ENCODE measurements around the gene KPNB1. TPM values are rescaled to one million over a fixed set of nuclear protein-coding genes. Genes with fewer than 3 reads are reported as not detected.

Gene KPNB1
- polyA plus RNA-seq, 1 donor (not counting 4 experiments of a cell fraction or from before 2014, with no cell fraction given), result 220 TPM

GRCh38 chr17:47703191-47703591 is 53.5 kb downstream of the KPNB1 start:
- TF ChIP-seq CTCF (optimal IDR thresholded peaks at IDR 0.05 in 1 of 3, IDR thresholded peaks at IDR 0.05 in 1 of 3, conservative IDR thresholded peaks at IDR 0.05 in 1 of 3; ENCODE audit: extremely low read depth in 1 of 3, insufficient read depth in 2 of 3, low read length in 3 of 3) (no peak), EZH2 (IDR thresholded peaks at IDR 0.05; ENCODE audit: low read length) (no peak)
- Histone ChIP-seq H3K4me3 (ENCODE audit: control insufficient read depth in 2 of 3, extremely low read depth in 1 of 3, insufficient read depth in 2 of 3, low read depth in 1 of 3, low read length in 3 of 3) (no peak overlapping the region), H3K9me1 (ENCODE audit: control insufficient read depth, extremely low read depth, insufficient read depth, low read length) (no peaks in the 10 kb centered on the region), H3K4me2 (ENCODE audit: control insufficient read depth, extremely low read depth, insufficient read depth, low read depth, low read length) (no peak overlapping the region), H3K79me2 (ENCODE audit: control insufficient read depth, insufficient read depth, low read length) (no peaks in the 10 kb centered on the region), H3K27me3 (ENCODE audit: control insufficient read depth, extremely low read depth, insufficient read depth, low read length) (no peaks in the 10 kb centered on the region), H3K4me1 (ENCODE audit: control insufficient read depth, extremely low read depth, insufficient read depth, low read length) (no peaks in the 10 kb centered on the region), H3K27ac (ENCODE audit: control insufficient read depth, insufficient read depth, low read length) (no peak overlapping the region), H4K20me1 (ENCODE audit: control insufficient read depth, extremely low read depth, insufficient read depth, low read length) (peaks cover 3% of the 10 kb centered on the region), H2AFZ (ENCODE audit: control insufficient read depth, low read length) (no peak overlapping the region), H3K9ac (ENCODE audit: control insufficient read depth, extremely low read depth, insufficient read depth, low read length) (no peak overlapping the region), H3K9me3 (ENCODE audit: control insufficient read depth, low read depth, low read length) (no peaks in the 10 kb centered on the region), H3K36me3 (ENCODE audit: control insufficient read depth in 2 of 2, extremely low read depth in 1 of 2, insufficient read depth in 2 of 2, low read length in 2 of 2) (peaks cover 0 to 5% of the 10 kb centered on the region in 2 experiments)
- no peak for DNase-seq (ENCODE audit: low read depth, low spot score)
- FAIRE-seq, result no peak
- dilution Hi-C loops (cut with MboI; ENCODE audit: extremely low pct_ligation_motif_present, low sequenced_read_pairs), result no loop called here

GRCh38 chr17:47703671-47704070 is 54.0 kb downstream of the KPNB1 start:
- H3K4me3 ChIP-seq (ENCODE audit: control insufficient read depth in 2 of 3, extremely low read depth in 1 of 3, insufficient read depth in 2 of 3, low read depth in 1 of 3, low read length in 3 of 3), result no peak overlapping the region
- no peak overlapping the region for H2AFZ ChIP-seq (ENCODE audit: control insufficient read depth, low read length)
- no peaks in the 10 kb centered on the region for H3K4me1 ChIP-seq (ENCODE audit: control insufficient read depth, extremely low read depth, insufficient read depth, low read length)
- H3K27me3 ChIP-seq (ENCODE audit: control insufficient read depth, extremely low read depth, insufficient read depth, low read length), result no peaks in the 10 kb centered on the region
- no peak for DNase-seq (ENCODE audit: low read depth, low spot score)
- no peaks in the 10 kb centered on the region for H3K9me3 ChIP-seq (ENCODE audit: control insufficient read depth, low read depth, low read length)
- no peak overlapping the region for H3K9ac ChIP-seq (ENCODE audit: control insufficient read depth, extremely low read depth, insufficient read depth, low read length)
- no peak overlapping the region for H3K27ac ChIP-seq (ENCODE audit: control insufficient read depth, insufficient read depth, low read length)
- TF ChIP-seq EZH2 (IDR thresholded peaks at IDR 0.05; ENCODE audit: low read length), result no peak
- H3K9me1 ChIP-seq (ENCODE audit: control insufficient read depth, extremely low read depth, insufficient read depth, low read length), result no peaks in the 10 kb centered on the region
- no peaks in the 10 kb centered on the region for H3K79me2 ChIP-seq (ENCODE audit: control insufficient read depth, insufficient read depth, low read length)
- peaks cover 3% of the 10 kb centered on the region for H4K20me1 ChIP-seq (ENCODE audit: control insufficient read depth, extremely low read depth, insufficient read depth, low read length)
- peaks cover 0 to 5% of the 10 kb centered on the region in 2 experiments for H3K36me3 ChIP-seq (ENCODE audit: control insufficient read depth in 2 of 2, extremely low read depth in 1 of 2, insufficient read depth in 2 of 2, low read length in 2 of 2)
- no peak for FAIRE-seq
- dilution Hi-C loops (cut with MboI; ENCODE audit: extremely low pct_ligation_motif_present, low sequenced_read_pairs), result no loop called here
- H3K4me2 ChIP-seq (ENCODE audit: control insufficient read depth, extremely low read depth, insufficient read depth, low read depth, low read length), result no peak overlapping the region

GRCh38 chr17:47704116-47704515 is 54.4 kb downstream of the KPNB1 start:
- DNase-seq (ENCODE audit: low read depth, low spot score) (no peak), FAIRE-seq (no peak)
- H3K9me1 ChIP-seq (ENCODE audit: control insufficient read depth, extremely low read depth, insufficient read depth, low read length), result no peaks in the 10 kb centered on the region
- peaks cover 3% of the 10 kb centered on the region for H4K20me1 ChIP-seq (ENCODE audit: control insufficient read depth, extremely low read depth, insufficient read depth, low read length)
- H3K27ac ChIP-seq (ENCODE audit: control insufficient read depth, insufficient read depth, low read length), result no peak overlapping the region
- no peak overlapping the region for H3K4me3 ChIP-seq (ENCODE audit: control insufficient read depth in 2 of 3, extremely low read depth in 1 of 3, insufficient read depth in 2 of 3, low read depth in 1 of 3, low read length in 3 of 3)
- H3K27me3 ChIP-seq (ENCODE audit: control insufficient read depth, extremely low read depth, insufficient read depth, low read length), result no peaks in the 10 kb centered on the region
- no peak overlapping the region for H3K4me2 ChIP-seq (ENCODE audit: control insufficient read depth, extremely low read depth, insufficient read depth, low read depth, low read length)
- dilution Hi-C loops (cut with MboI; ENCODE audit: extremely low pct_ligation_motif_present, low sequenced_read_pairs), result no loop called here
- TF ChIP-seq CTCF (optimal IDR thresholded peaks at IDR 0.05 in 1 of 3, IDR thresholded peaks at IDR 0.05 in 1 of 3, conservative IDR thresholded peaks at IDR 0.05 in 1 of 3; ENCODE audit: extremely low read depth in 1 of 3, insufficient read depth in 2 of 3, low read length in 3 of 3) (no peak), EZH2 (IDR thresholded peaks at IDR 0.05; ENCODE audit: low read length) (no peak)
- no peak overlapping the region for H2AFZ ChIP-seq (ENCODE audit: control insufficient read depth, low read length)
- peaks cover 0 to 5% of the 10 kb centered on the region in 2 experiments for H3K36me3 ChIP-seq (ENCODE audit: control insufficient read depth in 2 of 2, extremely low read depth in 1 of 2, insufficient read depth in 2 of 2, low read length in 2 of 2)
- H3K9me3 ChIP-seq (ENCODE audit: control insufficient read depth, low read depth, low read length), result no peaks in the 10 kb centered on the region
- no peaks in the 10 kb centered on the region for H3K79me2 ChIP-seq (ENCODE audit: control insufficient read depth, insufficient read depth, low read length)
- H3K9ac ChIP-seq (ENCODE audit: control insufficient read depth, extremely low read depth, insufficient read depth, low read length), result no peak overlapping the region
- H3K4me1 ChIP-seq (ENCODE audit: control insufficient read depth, extremely low read depth, insufficient read depth, low read length), result no peaks in the 10 kb centered on the region

Data from keratinocyte (primary cell).